ENCODE data around the gene EIF2B2.

Gene EIF2B2

DNA sequence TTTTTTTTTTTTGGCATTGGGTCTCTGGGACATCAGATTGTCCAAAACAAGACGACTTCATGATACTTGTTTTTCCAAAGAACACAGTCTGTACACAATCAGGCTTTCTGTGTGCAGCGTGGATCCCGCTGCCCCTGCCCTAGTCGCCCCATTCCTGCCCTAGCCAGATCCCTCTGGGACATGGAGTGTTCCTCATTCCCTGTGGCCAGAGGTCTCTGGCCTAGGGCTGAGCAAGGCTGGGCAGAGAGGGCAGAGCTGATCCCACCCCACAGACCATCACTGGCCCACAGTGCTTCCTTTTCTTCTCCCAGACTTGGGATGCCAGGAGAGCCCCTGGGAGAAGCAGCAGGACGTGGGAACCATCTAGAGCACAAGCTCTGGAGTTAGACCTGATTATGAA lies 20.9 kb upstream of the EIF2B2 start:
- Histone ChIP-seq H3K9me3 (no peaks in the 10 kb centered on the region), H3K4me3 (ENCODE audit: low read depth in 1 of 2, low read length in 1 of 2) (no peak overlapping the region), H3K27me3 (no peaks in the 10 kb centered on the region), H3K4me1 (ENCODE audit: control insufficient read depth in 1 of 2, insufficient read depth in 1 of 2, low read depth in 1 of 2, low read length in 1 of 2) (peaks cover 0 to 13% of the 10 kb centered on the region in 2 experiments), H3K27ac (no peak overlapping the region), H3K36me3 (no peaks in the 10 kb centered on the region)
- TF ChIP-seq, protein P1, sequence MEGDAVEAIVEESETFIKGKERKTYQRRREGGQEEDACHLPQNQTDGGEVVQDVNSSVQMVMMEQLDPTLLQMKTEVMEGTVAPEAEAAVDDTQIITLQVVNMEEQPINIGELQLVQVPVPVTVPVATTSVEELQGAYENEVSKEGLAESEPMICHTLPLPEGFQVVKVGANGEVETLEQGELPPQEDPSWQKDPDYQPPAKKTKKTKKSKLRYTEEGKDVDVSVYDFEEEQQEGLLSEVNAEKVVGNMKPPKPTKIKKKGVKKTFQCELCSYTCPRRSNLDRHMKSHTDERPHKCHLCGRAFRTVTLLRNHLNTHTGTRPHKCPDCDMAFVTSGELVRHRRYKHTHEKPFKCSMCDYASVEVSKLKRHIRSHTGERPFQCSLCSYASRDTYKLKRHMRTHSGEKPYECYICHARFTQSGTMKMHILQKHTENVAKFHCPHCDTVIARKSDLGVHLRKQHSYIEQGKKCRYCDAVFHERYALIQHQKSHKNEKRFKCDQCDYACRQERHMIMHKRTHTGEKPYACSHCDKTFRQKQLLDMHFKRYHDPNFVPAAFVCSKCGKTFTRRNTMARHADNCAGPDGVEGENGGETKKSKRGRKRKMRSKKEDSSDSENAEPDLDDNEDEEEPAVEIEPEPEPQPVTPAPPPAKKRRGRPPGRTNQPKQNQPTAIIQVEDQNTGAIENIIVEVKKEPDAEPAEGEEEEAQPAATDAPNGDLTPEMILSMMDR (IDR thresholded peaks at IDR 0.05): no peak

DNA sequence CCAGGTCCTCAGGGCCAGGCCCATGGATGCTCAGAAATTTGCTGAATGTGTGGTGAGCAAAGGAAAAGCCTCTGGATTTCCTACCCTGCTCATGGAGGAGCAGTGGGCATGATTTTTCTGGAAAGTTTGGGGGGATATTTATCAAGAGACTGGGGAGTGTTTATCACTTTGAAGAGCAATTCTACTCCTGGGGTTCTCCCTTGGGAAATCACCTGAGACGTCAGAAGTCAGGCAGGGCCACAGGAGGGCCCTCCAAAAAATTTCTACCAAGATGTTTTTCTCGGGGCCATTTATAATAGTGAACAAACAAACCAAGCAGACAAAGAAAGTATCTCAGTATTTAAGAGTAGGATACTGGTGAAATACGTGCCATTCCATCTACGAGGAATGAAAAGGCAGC lies 20.1 kb upstream of the EIF2B2 start:
- Histone ChIP-seq H3K9me3 (no peaks in the 10 kb centered on the region), H3K4me1 (ENCODE audit: control insufficient read depth in 1 of 2, insufficient read depth in 1 of 2, low read depth in 1 of 2, low read length in 1 of 2) (peaks cover 0 to 13% of the 10 kb centered on the region in 2 experiments), H3K4me3 (ENCODE audit: low read depth in 1 of 2, low read length in 1 of 2) (no peak overlapping the region)

DNA sequence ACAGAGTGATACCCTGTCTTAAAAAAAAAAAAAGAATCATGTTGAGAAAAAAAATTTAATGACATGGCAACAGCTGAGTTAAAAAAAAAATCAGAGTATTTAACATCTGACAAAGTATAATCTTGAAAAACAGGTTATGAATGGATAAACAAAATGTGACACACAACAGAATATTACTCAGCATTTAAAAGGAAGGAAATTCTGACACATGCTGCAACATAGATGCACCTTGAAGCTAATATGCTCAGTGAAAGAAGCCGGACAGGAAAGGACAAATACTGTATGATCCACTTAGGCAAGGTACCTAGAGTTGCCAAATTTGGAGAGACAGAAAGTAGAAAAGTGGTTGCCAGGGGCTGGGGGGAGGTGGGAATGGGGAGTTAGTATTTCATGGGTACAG lies 19.4 kb upstream of the EIF2B2 start:
- H3K27ac ChIP-seq: peak overlapping the region; percentile 49
- H3K4me3 ChIP-seq (ENCODE audit: low read depth in 1 of 2, low read length in 1 of 2): no peak overlapping the region
- TF ChIP-seq, protein P1 (IDR thresholded peaks at IDR 0.05): no peak
- no peaks in the 10 kb centered on the region for H3K9me3 ChIP-seq
- no peaks in the 10 kb centered on the region for H3K36me3 ChIP-seq
- peaks cover 0 to 13% of the 10 kb centered on the region in 2 experiments for H3K4me1 ChIP-seq (ENCODE audit: control insufficient read depth in 1 of 2, insufficient read depth in 1 of 2, low read depth in 1 of 2, low read length in 1 of 2)
- no peaks in the 10 kb centered on the region for H3K27me3 ChIP-seq

More for the DNA sequence above, 20.1 kb upstream of the EIF2B2 start:
- TF ChIP-seq, protein P1 (IDR thresholded peaks at IDR 0.05): no peak
- peak overlapping the region; percentile 49 for H3K27ac ChIP-seq
- H3K27me3 ChIP-seq: no peaks in the 10 kb centered on the region
- H3K36me3 ChIP-seq: no peaks in the 10 kb centered on the region

DNA sequence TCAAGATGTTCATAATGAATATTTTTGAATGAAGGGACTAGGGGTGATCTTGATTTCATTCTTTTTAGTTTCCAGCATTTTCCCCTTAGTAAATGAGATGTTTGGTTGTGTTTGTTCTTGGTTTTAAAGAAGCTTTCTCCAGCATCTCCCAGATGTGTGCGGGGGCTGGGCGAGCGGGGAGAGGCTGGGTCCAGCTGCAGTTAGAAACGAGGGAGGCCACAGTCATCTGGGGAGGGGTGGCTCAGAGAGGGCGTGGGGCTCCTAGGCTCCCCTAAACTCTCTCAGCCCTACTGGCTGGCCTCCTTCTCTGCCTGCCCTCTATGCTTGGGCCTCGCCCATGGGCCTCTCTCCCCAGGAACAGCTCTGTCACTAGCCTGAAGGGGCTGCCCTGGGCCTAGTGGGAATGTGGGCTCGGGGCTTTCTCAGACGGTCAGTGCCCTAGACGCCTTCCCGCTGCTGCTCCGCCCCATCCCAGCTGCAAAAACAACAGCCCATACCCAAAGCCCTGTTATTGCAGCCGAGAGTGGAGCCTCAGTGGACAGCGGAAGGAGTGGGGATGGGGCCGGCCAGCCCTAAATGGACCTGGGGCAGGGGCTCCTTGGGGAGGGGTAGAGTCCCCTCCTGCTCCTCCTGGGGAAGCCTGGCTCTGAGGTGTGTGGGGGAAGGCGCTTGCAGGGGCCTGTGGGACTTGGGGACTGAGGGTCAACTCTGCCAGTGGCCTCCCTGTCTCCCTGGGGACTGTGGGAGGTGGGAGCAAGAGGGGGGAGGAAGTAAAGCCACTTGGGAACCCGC lies 18.3 kb upstream of the EIF2B2 start:
- TF ChIP-seq, protein P1 (IDR thresholded peaks at IDR 0.05): no peak
- no peak overlapping the region for H3K4me3 ChIP-seq (ENCODE audit: low read depth in 1 of 2, low read length in 1 of 2)
- H3K27me3 ChIP-seq: no peaks in the 10 kb centered on the region
- peaks cover 0 to 21% of the 10 kb centered on the region in 2 experiments for H3K4me1 ChIP-seq (ENCODE audit: control insufficient read depth in 1 of 2, insufficient read depth in 1 of 2, low read depth in 1 of 2, low read length in 1 of 2)
- H3K36me3 ChIP-seq: no peaks in the 10 kb centered on the region
- no peak overlapping the region for H3K27ac ChIP-seq
- H3K9me3 ChIP-seq: no peaks in the 10 kb centered on the region

DNA sequence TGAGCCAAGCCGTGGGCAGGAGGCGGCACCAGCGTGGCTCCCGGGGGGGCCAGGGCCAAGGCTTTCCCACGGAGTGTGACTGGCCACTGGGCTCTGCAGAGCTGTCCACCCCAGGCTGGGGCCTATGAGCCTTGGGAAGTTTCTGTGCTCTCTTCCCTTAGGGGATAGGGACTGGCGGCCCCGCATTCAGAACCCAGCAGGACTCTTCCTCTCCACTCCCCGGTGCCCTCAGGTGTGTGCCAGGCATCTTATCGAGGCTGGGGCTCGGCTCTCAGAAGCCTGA lies 17.8 kb upstream of the EIF2B2 start:
- Histone ChIP-seq H3K4me1 (ENCODE audit: control insufficient read depth in 1 of 2, insufficient read depth in 1 of 2, low read depth in 1 of 2, low read length in 1 of 2) (peaks cover 3 to 26% of the 10 kb centered on the region in 2 experiments), H3K4me3 (ENCODE audit: low read depth in 1 of 2, low read length in 1 of 2) (no peak overlapping the region), H3K9me3 (no peaks in the 10 kb centered on the region), H3K36me3 (no peaks in the 10 kb centered on the region), H3K27ac (no peak overlapping the region), H3K27me3 (no peaks in the 10 kb centered on the region)
- TF ChIP-seq, protein P1 (IDR thresholded peaks at IDR 0.05): no peak
